ENCODE results near the gene HECW1.

The HECW1 gene

GRCh38 chr7:43148161-43148731 is 35.8 kb downstream of the HECW1 start:
- no peak for DNase-seq (ENCODE audit: low read depth in 2 of 2)

DNA sequence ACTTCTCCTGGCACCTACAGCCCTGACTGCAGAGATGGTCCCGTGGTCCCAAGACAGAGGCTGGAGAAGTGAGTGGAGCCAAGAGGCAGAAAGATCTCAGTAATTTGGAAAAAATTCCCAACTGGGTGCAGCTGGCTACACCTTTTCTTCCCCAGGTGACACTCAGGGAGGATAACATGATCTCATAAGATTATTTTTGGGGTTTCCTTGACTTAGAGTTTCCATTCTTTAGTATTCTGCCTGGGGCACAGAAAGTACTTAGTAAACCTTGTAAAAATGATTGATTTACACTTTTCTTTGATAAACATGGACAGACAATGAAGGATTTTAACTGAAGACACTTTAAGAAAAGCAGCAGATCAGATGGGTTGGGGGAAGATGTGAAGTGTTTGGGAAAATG is 38.6 kb downstream of the HECW1 start:
- no peak for DNase-seq (ENCODE audit: low read depth in 2 of 2)

- DNase-seq (ENCODE audit: low read depth in 2 of 2), result no peak
These were observed 40.2 kb downstream of the HECW1 start for GRCh38 chr7:43152696-43153095.

- no peak for DNase-seq (ENCODE audit: low read depth in 2 of 2)
These were observed 43.2 kb downstream of the HECW1 start for GRCh38 chr7:43155636-43156035.

DNA sequence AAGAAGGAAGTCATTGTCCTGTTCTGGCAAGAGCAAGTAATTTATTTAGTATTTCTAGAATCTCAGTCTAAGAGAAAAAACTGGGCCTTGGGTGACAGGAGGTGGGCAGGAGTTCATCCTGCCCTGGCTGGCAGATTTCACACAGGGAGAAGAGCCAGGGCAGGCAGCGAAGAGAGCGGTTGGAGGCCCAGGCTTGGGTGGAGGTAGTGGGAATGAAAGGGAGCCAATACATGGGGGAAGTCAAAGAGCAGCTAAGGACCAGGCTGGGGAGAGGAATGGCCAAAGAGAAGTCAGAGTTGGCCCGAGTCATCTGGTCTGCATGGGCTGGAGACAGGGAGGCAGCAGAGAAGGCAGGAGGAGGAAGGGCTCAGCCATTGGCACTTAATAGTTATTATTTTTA is 51.4 kb downstream of the HECW1 start:
- no peak for DNase-seq (ENCODE audit: low read depth in 2 of 2)

DNA sequence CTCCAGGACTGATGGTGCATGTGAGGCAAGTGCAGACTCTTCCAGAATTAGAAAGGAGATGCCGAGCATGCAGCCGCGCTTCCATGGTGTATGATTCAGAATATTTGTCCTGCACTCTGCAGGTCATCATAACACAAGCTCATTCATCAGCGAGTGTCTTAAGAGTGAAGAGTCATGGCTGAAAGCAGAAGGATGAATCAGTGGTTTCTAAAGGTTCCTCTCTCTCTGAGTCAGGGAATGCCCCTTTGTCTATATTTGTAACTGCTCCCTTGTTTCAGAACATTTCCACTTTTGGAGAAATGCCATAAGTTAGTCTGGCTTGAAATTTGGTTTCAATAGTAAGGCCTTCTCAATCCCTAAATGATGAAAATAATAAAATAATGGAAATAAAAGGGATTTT is 52.3 kb downstream of the HECW1 start:
- no peak for DNase-seq (ENCODE audit: low read depth in 2 of 2)

- DNase-seq (ENCODE audit: low read depth in 2 of 2), result no peak
These were observed 54.2 kb downstream of the HECW1 start for GRCh38 chr7:43166686-43167085.

DNA sequence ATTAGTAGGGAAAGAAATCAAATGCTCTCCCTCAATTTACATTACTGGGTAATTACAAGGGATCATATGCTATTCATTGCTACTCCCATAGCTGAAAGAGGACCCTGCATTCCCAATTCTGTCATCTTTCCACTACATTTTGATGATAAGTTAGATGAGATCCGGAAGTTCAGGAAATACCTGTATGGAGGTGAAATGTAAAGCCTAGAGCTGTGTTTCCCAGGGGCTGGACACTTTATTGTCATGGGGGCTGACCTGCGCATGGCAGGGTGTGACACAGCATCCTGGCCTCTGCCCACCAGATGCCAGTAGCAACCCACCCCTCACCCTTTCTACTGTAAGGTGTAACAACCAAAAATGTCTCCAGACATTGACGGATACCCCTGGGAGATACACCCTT is 56.6 kb downstream of the HECW1 start:
- no peak for DNase-seq (ENCODE audit: low read depth in 2 of 2)

DNA sequence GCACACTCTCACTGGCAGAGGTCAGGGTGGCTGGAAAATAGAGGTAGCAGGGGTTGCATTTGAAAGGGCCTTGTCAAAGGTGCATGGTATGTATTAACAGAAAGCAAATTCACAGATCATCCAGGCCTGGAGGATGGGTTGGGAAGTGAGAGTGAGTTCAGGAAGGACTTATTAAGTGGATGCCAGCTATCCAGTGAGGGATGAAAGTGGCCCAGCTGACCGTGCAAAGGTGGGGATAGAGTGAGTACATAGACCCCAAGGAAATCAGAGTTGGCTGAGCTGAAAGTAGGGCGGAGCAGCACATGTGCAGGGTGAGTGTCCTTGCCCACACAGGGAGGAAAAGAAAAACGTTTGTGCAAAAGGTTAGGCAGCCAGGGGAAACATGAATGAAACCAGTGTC is 58.1 kb downstream of the HECW1 start:
- DNase-seq (ENCODE audit: low read depth in 2 of 2), result no peak

GRCh38 chr7:43175570-43176200 is 63.2 kb downstream of the HECW1 start:
- DNase-seq (ENCODE audit: low read depth in 2 of 2), result no peak

- no peak for DNase-seq (ENCODE audit: low read depth in 2 of 2)
These were observed 66.9 kb downstream of the HECW1 start for GRCh38 chr7:43179393-43179792.

- no peak for DNase-seq (ENCODE audit: low read depth in 2 of 2)
These were observed 80.5 kb downstream of the HECW1 start for GRCh38 chr7:43192806-43193460.

- DNase-seq (ENCODE audit: low read depth in 2 of 2), result no peak
These were observed 81.4 kb downstream of the HECW1 start for GRCh38 chr7:43193893-43194292.

GRCh38 chr7:43195256-43195655 is 82.8 kb downstream of the HECW1 start:
- no peak for DNase-seq (ENCODE audit: low read depth in 2 of 2)

- DNase-seq (ENCODE audit: low read depth in 2 of 2), result no peak
These were observed 83.3 kb downstream of the HECW1 start for GRCh38 chr7:43195768-43196167.

DNA sequence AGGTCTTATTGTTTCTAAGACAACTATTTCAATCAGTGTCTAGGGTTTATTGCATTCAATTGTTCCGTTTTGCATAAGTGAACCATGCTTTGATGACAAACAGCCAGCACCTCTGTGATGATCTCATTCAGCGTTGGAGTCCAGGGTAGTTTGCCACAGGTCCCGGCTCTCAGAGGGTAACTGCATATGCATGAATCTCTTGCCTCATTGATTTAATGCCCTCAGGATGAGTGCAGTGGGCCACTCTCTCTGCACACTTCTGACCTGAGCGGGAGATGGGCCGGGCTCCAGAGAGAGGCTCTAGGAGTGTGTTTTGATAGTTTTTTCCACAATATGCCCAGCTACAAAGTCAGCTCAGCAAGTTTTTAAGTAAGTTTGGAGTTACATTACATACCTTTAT is 83.9 kb downstream of the HECW1 start:
- DNase-seq (ENCODE audit: low read depth in 2 of 2), result no peak

DNA sequence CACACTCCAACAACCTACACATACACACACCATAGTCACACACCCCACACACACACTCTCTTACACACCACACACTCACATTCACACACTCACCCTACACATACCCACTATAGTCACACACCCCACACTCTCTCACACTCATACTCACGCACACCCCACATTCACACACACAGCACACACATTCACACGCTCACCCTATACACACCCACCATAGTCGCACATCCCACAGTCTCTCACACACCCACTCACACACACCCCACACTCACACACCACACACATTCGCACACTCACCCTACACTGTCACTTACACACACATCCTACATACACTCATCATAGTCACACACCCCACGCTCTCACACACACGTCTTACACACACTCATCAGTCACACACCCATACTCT is 85.6 kb downstream of the HECW1 start:
- DNase-seq (ENCODE audit: low read depth in 2 of 2), result no peak

- no peak for DNase-seq (ENCODE audit: low read depth in 2 of 2)
These were observed 86.2 kb downstream of the HECW1 start for GRCh38 chr7:43198599-43199090.

DNA sequence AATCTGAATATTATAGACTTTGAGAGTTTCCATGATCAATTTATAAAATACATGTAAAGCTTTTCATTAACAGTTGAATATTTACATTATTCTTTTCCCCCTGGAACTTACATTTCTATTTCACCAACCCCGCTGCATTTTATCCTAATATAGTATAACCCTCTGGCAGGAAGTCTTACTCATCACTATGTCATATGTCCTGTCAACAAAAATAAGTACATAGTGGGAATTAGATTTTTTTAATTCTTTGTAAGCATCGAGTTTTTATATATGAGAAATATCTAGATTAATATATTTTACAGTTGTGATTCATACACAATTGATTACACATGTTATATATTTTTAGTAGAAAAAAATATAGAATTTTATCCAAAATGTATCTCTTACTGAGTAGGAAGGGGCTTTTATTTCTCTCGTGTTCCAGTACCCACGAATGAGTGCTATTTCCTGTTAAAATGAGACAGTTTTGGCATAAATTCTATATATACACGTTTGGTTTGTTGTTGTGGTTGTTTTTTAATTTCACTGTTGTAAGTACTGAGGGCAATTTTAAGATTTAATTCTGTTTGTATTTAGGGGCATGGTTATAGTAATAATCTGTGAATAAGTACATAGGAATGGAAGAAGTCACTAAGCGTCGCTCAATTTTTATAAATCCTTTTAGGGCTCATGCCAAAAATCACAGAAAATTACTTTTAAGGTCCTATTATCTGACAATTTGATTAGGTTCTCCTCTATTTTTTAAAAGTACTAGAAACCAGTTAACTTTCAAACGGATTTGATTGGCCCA is 87.1 kb downstream of the HECW1 start:
- DNase-seq (ENCODE audit: low read depth in 2 of 2), result no peak

DNA sequence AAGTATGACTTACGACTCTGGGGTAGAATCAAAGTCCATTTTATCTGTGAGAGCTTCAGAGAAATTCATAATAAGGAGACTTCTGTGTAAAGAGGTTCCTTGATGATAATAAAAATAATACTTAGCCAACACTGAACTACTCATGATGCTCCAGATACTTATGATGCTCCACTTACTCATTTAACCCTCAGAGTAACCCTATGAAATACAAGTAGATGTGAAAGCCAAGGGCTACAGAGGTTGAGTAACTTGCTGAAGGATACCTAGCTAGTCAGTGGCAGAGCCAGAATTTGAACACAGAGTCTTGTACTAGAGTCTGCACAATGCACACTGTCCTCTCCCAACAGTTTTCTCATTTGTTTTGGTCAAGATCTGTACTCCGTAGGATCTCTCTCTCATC is 89.5 kb downstream of the HECW1 start:
- no peak for DNase-seq (ENCODE audit: low read depth in 2 of 2)

GRCh38 chr7:43204081-43204480 is 91.6 kb downstream of the HECW1 start:
- DNase-seq (ENCODE audit: low read depth in 2 of 2), result no peak

DNA sequence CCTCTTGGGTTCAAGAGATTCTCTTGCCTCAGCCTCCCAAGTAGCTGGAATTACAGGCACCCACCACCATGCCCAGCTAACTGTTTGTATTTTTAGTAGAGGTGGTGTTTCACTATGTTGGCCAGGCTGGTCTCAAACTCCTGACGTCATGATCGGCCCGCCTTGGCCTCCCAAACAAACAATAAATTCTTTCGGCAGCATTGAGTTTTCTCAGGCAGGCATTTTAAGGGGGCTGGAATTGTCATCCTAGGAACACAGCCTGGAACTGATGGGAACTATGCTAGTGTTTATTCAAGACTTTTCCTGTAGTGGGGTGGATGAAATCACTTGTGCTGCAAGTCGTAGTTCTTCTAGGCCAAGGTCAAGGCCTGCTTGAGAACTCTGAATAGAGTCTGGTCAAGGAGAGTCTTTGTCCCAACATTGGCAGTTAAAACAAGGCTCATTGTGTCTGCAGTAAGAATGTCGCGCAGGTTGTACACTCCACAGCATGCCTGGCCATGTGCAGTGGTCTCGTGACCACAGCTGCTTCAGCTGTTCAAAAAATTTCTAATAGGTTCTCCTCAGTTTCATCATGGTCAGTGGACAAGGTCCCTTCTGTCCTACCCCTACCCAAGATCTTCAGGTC is 92.8 kb downstream of the HECW1 start:
- no peak for DNase-seq (ENCODE audit: low read depth in 2 of 2)

Measured in stimulated activated CD4-positive, alpha-beta T cell treated with anti-CD3 and anti-CD28 coated beads, Interleukin-1b, Interleukin-23, amount 100 ng/mL, for 4 hours (primary cell).